ENCODE results near the gene PIK3R6. TPM values are rescaled to one million over a fixed set of nuclear protein-coding genes. Genes with fewer than 3 reads are reported as not detected.
A peak's percentile ranks its signal among the peaks of the same experiment; 100 is the strongest.

Gene PIK3R6
- total and polyA plus RNA-seq, 2 of the 4 experiments (the other 2 are of a cell fraction) = not detected

GRCh38 chr17:8887834-8888703 is 20.6 kb upstream of the PIK3R6 start:
- Histone ChIP-seq H3K9me1 (ENCODE audit: insufficient read depth, low read length) (no peaks in the 10 kb centered on the region), H3K4me1 (ENCODE audit: control insufficient read depth, insufficient read depth, low read length) (no peaks in the 10 kb centered on the region), H3K4me3 (ENCODE audit: insufficient read depth, low read depth, low read length) (no peak overlapping the region), H2AFZ (replicated peaks; ENCODE audit: low read length, poor library complexity) (no peak overlapping the region), H3K27me3 (ENCODE audit: control insufficient read depth, insufficient read depth, low read length) (no peaks in the 10 kb centered on the region), H4K5ac (ENCODE audit: low read depth, low read length) (no peak overlapping the region), H2BK120ac (ENCODE audit: low read depth, low read length) (no peak overlapping the region), H3K56ac (ENCODE audit: extremely low read depth, insufficient read depth, low read length) (no peak overlapping the region), H3K4me2 (ENCODE audit: low read depth, low read length) (no peak overlapping the region), H4K20me1 (ENCODE audit: insufficient read depth, low read length) (no peaks in the 10 kb centered on the region), H3K14ac (replicated peaks; ENCODE audit: low read depth, low read length) (no peak overlapping the region), H2AK9ac (replicated peaks; ENCODE audit: low read depth, low read length, poor library complexity) (no peak overlapping the region), H3K4ac (ENCODE audit: low read depth, low read length) (no peak overlapping the region), H3K79me1 (ENCODE audit: low read depth in 1 of 2, low read length in 2 of 2) (no peaks in the 10 kb centered on the region), H4K8ac (ENCODE audit: low read depth in 2 of 2, low read length in 2 of 2) (no peak overlapping the region), H3K9ac (ENCODE audit: low read depth, low read length) (no peak overlapping the region), H2BK20ac (ENCODE audit: low read depth, low read length) (no peak overlapping the region), H2BK15ac (ENCODE audit: low read depth, low read length) (no peak overlapping the region), H2AK5ac (ENCODE audit: low read depth, low read length) (no peak overlapping the region), H2BK5ac (ENCODE audit: low read depth, low read length, poor library complexity, severe bottlenecking) (no peak overlapping the region), H4K91ac (ENCODE audit: insufficient read depth, low read depth, low read length) (no peak overlapping the region), H3K36me3 (ENCODE audit: control insufficient read depth, insufficient read depth, low read length) (no peaks in the 10 kb centered on the region), H3K23ac (ENCODE audit: low read depth, low read length) (no peak overlapping the region), H3K27ac (ENCODE audit: insufficient read depth, low read length) (no peak overlapping the region), H3K18ac (ENCODE audit: low read depth, low read length) (no peak overlapping the region), H3K9me3 (ENCODE audit: control insufficient read depth, insufficient read depth, low read length) (no peaks in the 10 kb centered on the region; the same call in 1 of the 2 replicates)
- no TSS peak for BruUV-seq (replicated peaks)
- intact Hi-C loops (cut with micrococcal nuclease) (no loop called here), in situ Hi-C loops (cut with MboI; ENCODE audit: low sequenced_read_pairs) (no loop called here), dilution Hi-C loops (cut with HindIII; ENCODE audit: low sequenced_read_pairs, unreplicated experiment) (no loop called here)
- CTCF ChIA-PET = interaction anchor here (0.5 to 0.9 kb wide), 2 partner anchors 46 to 634 kb away, joined by 3 to 4 read pairs; no protein-coding TSS in a partner anchor
- no peak for DNase-seq
- POLR2A ChIA-PET (ENCODE audit: unreplicated experiment) = no interaction called here
- WGBS, 2 experiments (ENCODE audit: extremely low coverage in 2 of 2, insufficient read length in 1 of 2) = 7% methylated on average over 3 of the region's 39 CpGs; no CpG with 5 or more reads in 1 of the 2 experiments
- peak; percentile 75 for ATAC-seq (ENCODE audit: low read depth)
- TF ChIP-seq FOS (IDR thresholded peaks at IDR 0.05; ENCODE audit: low read depth, low read length) = no peak
- TF ChIP-seq SMC3 (IDR thresholded peaks at IDR 0.05; ENCODE audit: low read depth, low read length) = no peak
- TF ChIP-seq, protein P1, sequence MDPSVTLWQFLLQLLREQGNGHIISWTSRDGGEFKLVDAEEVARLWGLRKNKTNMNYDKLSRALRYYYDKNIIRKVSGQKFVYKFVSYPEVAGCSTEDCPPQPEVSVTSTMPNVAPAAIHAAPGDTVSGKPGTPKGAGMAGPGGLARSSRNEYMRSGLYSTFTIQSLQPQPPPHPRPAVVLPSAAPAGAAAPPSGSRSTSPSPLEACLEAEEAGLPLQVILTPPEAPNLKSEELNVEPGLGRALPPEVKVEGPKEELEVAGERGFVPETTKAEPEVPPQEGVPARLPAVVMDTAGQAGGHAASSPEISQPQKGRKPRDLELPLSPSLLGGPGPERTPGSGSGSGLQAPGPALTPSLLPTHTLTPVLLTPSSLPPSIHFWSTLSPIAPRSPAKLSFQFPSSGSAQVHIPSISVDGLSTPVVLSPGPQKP (IDR thresholded peaks at IDR 0.05; ENCODE audit: borderline replicate concordance, low read depth, low read length) = no peak
- TF ChIP-seq BHLHE40 (IDR thresholded peaks at IDR 0.05; ENCODE audit: low read depth, low read length) = no peak
- no peak for TF ChIP-seq NFE2L2 (IDR thresholded peaks at IDR 0.05; ENCODE audit: low read depth, low read length)
- TF ChIP-seq RAD21 (IDR thresholded peaks at IDR 0.05; ENCODE audit: low read length) = no peak; the same call in 1 of the 2 replicates
- no peak for TF ChIP-seq CEBPB (IDR thresholded peaks at IDR 0.05; ENCODE audit: low read depth, low read length)
- TF ChIP-seq MAFK (IDR thresholded peaks at IDR 0.05; ENCODE audit: low read depth, low read length) = no peak
- TF ChIP-seq MXI1 (IDR thresholded peaks at IDR 0.05; ENCODE audit: borderline replicate concordance, low read depth, low read length) = no peak
- no peak for TF ChIP-seq RCOR1 (IDR thresholded peaks at IDR 0.05; ENCODE audit: insufficient replicate concordance, low read length)
- no peak for TF ChIP-seq CHD1 (IDR thresholded peaks at IDR 0.05; ENCODE audit: low read depth, low read length)
- TF ChIP-seq, protein P2, sequence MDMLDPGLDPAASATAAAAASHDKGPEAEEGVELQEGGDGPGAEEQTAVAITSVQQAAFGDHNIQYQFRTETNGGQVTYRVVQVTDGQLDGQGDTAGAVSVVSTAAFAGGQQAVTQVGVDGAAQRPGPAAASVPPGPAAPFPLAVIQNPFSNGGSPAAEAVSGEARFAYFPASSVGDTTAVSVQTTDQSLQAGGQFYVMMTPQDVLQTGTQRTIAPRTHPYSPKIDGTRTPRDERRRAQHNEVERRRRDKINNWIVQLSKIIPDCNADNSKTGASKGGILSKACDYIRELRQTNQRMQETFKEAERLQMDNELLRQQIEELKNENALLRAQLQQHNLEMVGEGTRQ (IDR thresholded peaks at IDR 0.05; ENCODE audit: low read depth, low read length) = no peak
- TF ChIP-seq, protein P3, sequence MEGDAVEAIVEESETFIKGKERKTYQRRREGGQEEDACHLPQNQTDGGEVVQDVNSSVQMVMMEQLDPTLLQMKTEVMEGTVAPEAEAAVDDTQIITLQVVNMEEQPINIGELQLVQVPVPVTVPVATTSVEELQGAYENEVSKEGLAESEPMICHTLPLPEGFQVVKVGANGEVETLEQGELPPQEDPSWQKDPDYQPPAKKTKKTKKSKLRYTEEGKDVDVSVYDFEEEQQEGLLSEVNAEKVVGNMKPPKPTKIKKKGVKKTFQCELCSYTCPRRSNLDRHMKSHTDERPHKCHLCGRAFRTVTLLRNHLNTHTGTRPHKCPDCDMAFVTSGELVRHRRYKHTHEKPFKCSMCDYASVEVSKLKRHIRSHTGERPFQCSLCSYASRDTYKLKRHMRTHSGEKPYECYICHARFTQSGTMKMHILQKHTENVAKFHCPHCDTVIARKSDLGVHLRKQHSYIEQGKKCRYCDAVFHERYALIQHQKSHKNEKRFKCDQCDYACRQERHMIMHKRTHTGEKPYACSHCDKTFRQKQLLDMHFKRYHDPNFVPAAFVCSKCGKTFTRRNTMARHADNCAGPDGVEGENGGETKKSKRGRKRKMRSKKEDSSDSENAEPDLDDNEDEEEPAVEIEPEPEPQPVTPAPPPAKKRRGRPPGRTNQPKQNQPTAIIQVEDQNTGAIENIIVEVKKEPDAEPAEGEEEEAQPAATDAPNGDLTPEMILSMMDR (conservative IDR thresholded peaks at IDR 0.05; ENCODE audit: low read depth, low read length) = no peak
- TF ChIP-seq POLR2A (IDR thresholded peaks at IDR 0.05; ENCODE audit: low read depth, low read length) = no peak
- TF ChIP-seq MAZ (IDR thresholded peaks at IDR 0.05; ENCODE audit: borderline replicate concordance, low read depth, low read length) = no peak
